Choroid plexus epithelial cell (primary cell): ENCODE data around the gene CSNK2B.
A peak's percentile ranks its signal among the peaks of the same experiment; 100 is the strongest.

Experiments used
- DNase-seq: peaks from one replicate; pipeline ENCODE4 v3.0.0-alpha.2; 2010; ENCODE audit warnings: low read depth
- H3K4me3 ChIP-seq: 2 replicates; pipeline ENCODE4 v1.5.1; 2011; ENCODE audit warnings: low read depth, mild to moderate bottlenecking, control low read depth, low read length, moderate library complexity
- TF ChIP-seq, protein P1 (sequence below): conservative IDR thresholded peaks from 2 replicates; pipeline ENCODE4 v1.5.1; 2011; ENCODE audit warnings: low read depth, mild to moderate bottlenecking, control low read depth, inconsistent platforms, low read length, moderate library complexity

Gene CSNK2B

DNA sequence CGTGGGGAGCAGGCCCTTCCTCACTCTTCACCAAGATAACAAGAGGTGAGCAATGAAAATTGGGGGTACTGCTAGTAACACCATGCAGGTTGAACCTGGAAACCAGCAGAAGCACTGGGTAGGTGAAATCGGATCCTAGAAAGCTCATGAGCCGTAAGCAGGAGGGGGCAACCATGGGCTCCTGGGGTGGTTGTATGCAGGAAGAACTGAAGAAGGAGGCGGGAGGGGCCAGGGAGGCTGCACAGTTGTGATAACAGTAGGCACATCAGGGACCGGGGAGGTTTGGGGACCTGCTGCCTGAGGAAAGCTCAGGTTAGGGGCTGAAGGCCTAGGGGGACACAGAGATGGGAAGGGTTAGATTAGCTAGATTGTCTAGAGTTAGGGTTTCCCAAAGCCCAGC lies 20.6 kb downstream of the CSNK2B start:
- H3K4me3 ChIP-seq = no peak overlapping the region
- TF ChIP-seq, protein P1, sequence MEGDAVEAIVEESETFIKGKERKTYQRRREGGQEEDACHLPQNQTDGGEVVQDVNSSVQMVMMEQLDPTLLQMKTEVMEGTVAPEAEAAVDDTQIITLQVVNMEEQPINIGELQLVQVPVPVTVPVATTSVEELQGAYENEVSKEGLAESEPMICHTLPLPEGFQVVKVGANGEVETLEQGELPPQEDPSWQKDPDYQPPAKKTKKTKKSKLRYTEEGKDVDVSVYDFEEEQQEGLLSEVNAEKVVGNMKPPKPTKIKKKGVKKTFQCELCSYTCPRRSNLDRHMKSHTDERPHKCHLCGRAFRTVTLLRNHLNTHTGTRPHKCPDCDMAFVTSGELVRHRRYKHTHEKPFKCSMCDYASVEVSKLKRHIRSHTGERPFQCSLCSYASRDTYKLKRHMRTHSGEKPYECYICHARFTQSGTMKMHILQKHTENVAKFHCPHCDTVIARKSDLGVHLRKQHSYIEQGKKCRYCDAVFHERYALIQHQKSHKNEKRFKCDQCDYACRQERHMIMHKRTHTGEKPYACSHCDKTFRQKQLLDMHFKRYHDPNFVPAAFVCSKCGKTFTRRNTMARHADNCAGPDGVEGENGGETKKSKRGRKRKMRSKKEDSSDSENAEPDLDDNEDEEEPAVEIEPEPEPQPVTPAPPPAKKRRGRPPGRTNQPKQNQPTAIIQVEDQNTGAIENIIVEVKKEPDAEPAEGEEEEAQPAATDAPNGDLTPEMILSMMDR = no peak
- no peak for DNase-seq

DNA sequence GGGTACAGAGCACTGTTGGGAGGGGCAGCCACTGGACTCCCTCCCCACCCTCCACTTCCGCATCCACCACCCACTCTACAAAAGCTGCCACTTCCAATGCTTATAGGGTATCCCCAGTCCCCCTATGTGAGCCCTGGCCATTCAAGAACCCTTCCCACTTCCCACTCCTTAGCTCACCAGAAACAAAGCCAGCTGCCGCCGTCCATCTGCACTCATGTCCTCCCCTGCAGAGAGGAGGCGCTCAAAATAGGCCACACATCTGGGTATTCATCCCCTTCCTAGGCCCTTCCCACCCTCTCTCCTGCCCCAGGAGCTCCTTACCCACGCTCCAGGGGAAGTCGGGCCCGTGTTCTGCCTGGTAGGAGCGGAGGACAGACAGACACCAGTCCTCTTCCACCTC lies 21.4 kb downstream of the CSNK2B start:
- no peak for DNase-seq
- TF ChIP-seq, protein P1 = no peak
- H3K4me3 ChIP-seq = no peak overlapping the region

DNA sequence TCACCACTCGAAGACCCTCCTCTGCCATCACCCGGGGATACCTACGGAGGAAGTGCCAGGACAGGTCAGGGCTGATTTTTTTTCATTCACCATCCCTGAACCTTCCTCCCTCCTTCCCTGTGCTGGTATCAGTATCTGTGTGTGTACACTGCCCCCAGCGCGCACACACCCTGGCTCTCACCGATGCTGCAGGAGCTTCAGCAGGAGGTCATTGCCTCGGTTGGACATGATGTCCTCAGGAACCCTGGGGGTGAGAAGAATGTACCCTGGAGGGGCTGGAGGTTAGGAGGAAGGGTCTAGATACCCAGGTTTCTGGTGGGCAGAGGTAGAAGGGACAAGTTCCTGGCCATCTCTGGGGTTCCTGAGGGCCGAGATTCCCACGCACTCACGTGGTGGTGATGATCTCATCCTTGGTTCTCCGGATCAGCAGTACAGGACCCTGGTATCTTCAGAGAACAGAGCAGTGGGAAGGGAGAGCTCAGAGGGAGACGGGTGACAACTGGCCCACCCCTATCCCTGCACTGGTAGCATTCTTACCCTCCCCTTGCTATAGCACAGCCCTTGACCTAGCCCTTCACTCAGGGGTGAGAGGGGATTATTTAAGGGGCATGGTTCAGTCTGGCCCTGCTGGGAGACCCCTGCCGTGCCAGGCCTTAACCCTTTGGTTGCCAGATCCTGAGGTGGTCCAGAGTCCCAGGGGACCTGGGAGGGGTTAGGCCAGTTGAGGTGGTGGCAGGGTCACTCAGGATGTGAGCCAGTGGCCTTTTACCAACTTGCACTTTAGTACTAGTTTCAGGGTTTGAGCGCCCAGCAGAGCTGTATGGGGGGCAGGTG lies 22.2 kb downstream of the CSNK2B start:
- TF ChIP-seq, protein P1 = no peak
- H3K4me3 ChIP-seq = no peak overlapping the region
- DNase-seq = no peak

DNA sequence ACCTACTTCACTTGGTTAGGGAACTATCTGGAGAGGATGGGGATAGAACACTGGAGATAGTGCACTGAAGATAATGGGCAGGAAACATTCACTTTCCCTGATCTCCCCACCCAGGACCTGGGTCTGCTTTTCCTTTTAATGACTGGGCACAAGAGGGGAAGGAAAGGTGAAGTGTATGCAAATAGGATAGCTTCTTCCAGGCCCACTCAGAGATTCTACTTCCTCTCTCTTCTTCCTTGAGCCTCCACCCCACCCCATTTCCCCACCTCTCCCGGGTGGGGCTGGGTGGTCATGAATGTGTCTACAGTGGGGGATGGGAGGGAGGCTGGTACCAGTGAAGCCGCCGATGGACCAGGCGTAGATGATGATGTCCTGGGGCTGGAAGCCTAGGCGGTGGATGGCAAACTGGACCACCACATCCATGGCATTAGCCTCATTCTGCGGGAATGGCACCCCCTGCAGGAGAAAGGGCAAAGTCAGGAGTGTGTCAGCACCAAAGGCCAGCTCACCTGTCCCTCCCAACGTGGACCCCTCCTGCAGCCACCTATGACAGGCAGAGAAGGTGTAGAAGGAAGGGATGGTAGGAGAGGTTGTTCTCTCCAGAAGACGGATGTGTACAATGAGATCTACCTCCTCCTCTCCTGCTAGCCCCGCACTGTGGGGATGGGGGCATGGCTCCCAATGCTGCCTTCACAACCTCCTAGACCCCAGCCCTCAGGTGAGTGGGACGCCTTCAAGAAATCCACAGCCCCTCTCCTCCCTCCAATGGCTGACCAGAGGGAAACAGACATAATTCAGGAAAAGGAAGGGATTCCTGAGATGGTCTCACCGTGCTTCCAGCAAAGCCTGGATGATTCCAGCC lies 23.6 kb downstream of the CSNK2B start:
- DNase-seq = no peak
- H3K4me3 ChIP-seq = no peak overlapping the region
- TF ChIP-seq, protein P1 = peak; percentile 57

DNA sequence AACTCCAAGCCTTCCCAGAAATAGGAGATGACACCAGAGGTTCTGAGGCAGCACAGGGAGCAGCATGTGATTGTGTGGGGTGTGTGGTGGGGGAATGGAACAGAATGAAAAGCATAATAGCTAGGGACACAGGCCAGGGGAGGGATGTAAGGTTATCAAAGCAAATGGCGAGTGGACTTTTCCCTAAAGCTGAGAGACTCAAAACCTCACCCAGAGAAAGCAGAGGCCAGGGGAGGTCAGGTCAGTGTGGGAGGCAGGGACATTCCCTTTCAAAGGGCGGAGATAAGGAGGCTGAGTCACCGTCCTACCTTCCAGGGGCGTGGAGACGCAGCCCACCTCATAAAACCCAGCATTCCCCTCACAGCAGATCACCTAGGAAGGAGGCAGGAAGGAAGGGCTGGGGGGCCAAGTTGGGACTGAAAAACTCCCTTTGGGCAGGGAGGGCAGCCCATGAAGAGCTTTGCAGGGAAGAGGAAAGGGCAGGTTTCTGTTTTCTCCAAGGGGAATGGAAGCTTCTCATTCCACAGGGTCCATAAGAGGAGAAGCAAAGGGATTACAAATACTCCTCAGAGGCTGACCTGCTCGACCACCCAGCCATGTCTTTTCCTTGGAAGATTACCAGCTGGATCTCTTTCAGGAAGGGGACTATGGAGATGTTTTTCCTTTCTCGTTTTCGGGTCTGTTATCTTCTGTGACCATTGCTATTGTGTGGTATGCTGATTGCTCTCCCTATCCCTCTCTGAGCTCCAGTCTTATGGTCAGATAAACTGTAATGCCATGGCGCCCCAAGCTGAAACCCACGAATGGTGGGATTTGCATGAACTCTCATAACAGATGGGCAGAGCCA lies 24.6 kb downstream of the CSNK2B start:
- H3K4me3 ChIP-seq = no peak overlapping the region
- TF ChIP-seq, protein P1 = no peak
- peak; percentile 17 for DNase-seq

DNA sequence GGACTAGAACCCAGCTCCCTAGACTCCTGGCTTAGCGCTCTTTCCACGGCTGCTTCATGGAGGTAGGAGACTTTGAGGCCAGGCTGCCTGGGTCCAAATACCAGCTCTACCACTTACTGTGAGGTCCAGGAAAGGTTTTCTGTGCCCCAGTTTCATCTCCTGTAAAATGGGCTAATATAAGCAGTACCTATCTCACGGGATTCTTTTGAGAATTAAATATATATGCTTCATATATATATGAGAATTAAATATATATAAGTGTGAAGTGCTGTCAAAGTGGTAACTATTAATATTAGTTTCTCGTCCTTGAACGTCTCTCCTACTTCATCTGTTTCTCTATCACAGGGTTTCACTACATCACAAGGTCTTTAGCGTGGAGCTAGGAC lies 25.2 kb downstream of the CSNK2B start:
- TF ChIP-seq, protein P1 = no peak
- DNase-seq = no peak
- no peak overlapping the region for H3K4me3 ChIP-seq
